ENCODE data around the gene LIM2. TPM values are rescaled to one million over a fixed set of nuclear protein-coding genes. Genes with fewer than 3 reads are reported as not detected.
"Not testable (repeated sequence)": the region's sequence is repeated elsewhere in the genome, so short reads cannot be mapped to it uniquely, and the experiment has no call there.

LIM2 gene
- total RNA-seq, 1 donor from 2014 or later: not detected

DNA sequence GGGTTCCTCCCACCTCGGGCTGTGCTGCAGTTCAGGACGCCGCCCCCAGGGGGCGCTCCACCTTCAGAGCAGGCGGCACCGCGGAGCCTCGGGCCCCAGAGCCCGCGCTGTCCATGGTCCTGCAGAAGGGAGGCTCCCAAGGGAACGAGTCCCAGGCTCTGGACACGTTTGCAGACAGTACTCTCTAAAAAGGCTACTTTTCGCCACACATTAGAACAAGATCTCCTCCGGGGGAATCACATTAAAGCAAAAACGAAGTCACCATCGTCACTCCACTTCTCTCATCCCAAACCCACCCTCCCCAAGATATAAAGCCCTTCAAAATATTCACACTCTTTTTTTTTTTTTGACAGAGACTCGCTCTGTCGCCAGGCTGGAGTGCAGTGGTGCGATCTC, 34.3 kb upstream of the LIM2 start:
- intact Hi-C loops (cut with DNase I): no loop called here
- H3K4me1 ChIP-seq: no peaks in the 10 kb centered on the region
- TF ChIP-seq, protein P1, sequence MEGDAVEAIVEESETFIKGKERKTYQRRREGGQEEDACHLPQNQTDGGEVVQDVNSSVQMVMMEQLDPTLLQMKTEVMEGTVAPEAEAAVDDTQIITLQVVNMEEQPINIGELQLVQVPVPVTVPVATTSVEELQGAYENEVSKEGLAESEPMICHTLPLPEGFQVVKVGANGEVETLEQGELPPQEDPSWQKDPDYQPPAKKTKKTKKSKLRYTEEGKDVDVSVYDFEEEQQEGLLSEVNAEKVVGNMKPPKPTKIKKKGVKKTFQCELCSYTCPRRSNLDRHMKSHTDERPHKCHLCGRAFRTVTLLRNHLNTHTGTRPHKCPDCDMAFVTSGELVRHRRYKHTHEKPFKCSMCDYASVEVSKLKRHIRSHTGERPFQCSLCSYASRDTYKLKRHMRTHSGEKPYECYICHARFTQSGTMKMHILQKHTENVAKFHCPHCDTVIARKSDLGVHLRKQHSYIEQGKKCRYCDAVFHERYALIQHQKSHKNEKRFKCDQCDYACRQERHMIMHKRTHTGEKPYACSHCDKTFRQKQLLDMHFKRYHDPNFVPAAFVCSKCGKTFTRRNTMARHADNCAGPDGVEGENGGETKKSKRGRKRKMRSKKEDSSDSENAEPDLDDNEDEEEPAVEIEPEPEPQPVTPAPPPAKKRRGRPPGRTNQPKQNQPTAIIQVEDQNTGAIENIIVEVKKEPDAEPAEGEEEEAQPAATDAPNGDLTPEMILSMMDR (IDR thresholded peaks at IDR 0.05): peak; percentile 62 to 77 (median 71)
- H3K4me3 ChIP-seq: no peak overlapping the region
- H3K27me3 ChIP-seq: no peaks in the 10 kb centered on the region
- H3K27ac ChIP-seq: no peak overlapping the region
- no peaks in the 10 kb centered on the region for H3K36me3 ChIP-seq
- DNase-seq (ENCODE audit: low spot score in 2 of 2): peak in 1 of 2 donors; percentile 83
- no peaks in the 10 kb centered on the region for H3K9me3 ChIP-seq

DNA sequence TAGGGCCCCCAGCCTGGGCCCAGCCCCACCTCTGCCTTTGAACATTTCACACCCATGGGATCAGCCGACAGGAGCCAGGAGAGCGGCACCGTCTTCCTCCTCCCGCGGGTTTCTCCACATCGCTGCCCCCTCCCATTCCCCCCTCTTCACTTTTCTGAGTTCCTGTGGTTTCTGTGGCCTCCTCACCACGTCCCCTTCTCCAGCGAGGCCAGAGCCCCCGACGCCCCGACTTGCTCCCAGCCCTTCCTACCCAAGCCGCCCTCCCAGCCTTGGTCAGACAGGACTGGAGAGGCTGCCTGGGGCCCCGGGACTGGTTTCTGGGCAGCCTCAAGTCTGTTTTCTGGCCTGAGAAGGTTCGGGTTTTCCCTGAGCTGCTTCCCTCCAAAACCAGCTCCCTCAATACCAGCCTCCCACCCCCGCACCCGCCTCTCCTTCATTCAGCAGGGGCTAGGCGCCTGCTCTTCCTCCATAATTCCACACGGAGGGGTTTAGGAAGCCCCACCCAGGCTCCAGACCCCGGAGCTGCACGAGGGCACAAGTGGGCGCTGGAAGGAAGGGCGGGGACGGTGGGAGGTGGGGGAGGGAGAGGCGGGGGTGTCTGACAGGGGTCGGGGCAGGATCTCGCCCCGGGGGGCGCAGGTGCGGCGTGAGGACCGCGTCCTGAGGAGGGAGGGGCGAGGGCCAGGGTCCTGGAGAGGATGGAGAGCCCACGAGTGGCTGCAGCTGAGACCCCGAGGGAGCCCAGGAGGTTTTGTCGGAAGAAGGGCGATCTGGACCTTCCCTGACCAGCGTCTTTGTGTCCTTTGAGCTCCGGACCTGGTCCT, 33.7 kb upstream of the LIM2 start:
- DNase-seq (ENCODE audit: low spot score in 2 of 2): no peak
- TF ChIP-seq, protein P1 (IDR thresholded peaks at IDR 0.05): no peak
- no peaks in the 10 kb centered on the region for H3K27me3 ChIP-seq

DNA sequence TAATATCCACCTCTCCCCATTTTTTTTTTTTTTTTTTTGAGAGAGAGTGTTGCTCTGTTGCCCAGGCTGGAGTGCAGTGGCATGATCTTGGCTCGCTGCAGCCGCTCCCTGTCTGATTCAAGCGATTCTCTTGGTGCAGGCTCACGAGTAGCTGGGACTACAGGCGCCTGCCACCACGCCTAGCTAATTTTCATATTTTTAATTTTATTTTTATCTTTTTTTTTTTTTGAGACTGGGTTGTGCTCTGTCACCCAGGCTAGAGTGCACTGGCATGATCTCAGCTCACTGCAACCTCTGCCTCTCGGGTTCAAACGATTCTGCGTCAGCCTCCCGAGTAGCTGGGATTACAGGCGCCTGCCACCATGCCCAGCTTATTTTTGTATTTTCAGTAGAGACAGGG, 32.7 kb upstream of the LIM2 start:
- DNase-seq (ENCODE audit: low spot score in 2 of 2); H3K27me3 ChIP-seq; H3K36me3 ChIP-seq; intact Hi-C loops (cut with DNase I); H3K4me1 ChIP-seq; H3K4me3 ChIP-seq; H3K27ac ChIP-seq; H3K9me3 ChIP-seq: not testable (repeated sequence)

More for the DNA sequence above, 33.7 kb upstream of the LIM2 start:
- Histone ChIP-seq H3K27ac (no peak overlapping the region), H3K9me3 (no peaks in the 10 kb centered on the region), H3K36me3 (no peaks in the 10 kb centered on the region), H3K4me1 (no peaks in the 10 kb centered on the region), H3K4me3 (no peak overlapping the region)
- intact Hi-C loops (cut with DNase I): no loop called here

DNA sequence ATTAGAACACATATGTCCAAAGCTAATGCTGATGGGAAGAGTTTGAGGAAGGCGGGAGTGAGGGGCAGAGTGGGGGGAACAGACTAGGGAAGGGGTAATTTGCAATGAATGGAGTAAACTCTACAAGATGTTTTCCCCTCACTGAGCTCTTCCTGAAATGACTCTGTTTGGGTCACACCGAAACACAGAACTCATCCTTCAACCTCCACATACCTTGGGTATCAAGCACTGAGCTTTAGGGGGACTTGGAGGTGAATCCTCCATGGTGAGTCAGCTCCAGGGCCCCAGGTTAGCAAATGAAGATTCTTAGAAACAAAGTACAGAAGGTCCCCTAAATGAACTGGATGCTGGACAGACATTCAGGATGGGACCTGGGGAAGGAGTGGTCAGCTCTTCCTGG, 30.9 kb upstream of the LIM2 start:
- no peak overlapping the region for H3K27ac ChIP-seq
- H3K27me3 ChIP-seq: no peaks in the 10 kb centered on the region
- no peak for DNase-seq (ENCODE audit: low spot score in 2 of 2)
- no peaks in the 10 kb centered on the region for H3K9me3 ChIP-seq
- intact Hi-C loops (cut with DNase I): no loop called here
- no peaks in the 10 kb centered on the region for H3K4me1 ChIP-seq
- TF ChIP-seq, protein P1 (IDR thresholded peaks at IDR 0.05): no peak
- no peaks in the 10 kb centered on the region for H3K36me3 ChIP-seq
- no peak overlapping the region for H3K4me3 ChIP-seq

DNA sequence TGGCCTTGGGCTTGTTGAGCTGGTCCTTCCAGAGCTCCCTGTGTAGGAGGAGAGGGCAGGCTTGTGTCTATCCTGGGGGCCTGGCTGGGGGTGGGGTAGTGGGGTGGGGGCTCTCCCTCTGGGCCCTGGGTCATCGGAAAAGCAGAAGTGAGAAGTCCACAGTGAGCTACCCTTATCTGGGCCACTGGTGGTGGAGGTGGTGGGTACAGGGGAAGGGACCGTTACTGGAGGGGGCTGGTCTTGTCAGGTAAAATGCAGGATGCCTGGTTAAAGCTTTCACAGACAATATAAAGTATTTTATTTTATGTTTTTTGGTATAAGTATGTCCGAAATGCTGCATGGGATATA, 30.0 kb upstream of the LIM2 start:
- H3K4me3 ChIP-seq: no peak overlapping the region
- no peak overlapping the region for H3K27ac ChIP-seq
- H3K27me3 ChIP-seq: no peaks in the 10 kb centered on the region
- TF ChIP-seq, protein P1 (IDR thresholded peaks at IDR 0.05): no peak
- H3K9me3 ChIP-seq: no peaks in the 10 kb centered on the region
- H3K36me3 ChIP-seq: no peaks in the 10 kb centered on the region
- intact Hi-C loops (cut with DNase I): no loop called here
- DNase-seq (ENCODE audit: low spot score in 2 of 2): no peak
- no peaks in the 10 kb centered on the region for H3K4me1 ChIP-seq

DNA sequence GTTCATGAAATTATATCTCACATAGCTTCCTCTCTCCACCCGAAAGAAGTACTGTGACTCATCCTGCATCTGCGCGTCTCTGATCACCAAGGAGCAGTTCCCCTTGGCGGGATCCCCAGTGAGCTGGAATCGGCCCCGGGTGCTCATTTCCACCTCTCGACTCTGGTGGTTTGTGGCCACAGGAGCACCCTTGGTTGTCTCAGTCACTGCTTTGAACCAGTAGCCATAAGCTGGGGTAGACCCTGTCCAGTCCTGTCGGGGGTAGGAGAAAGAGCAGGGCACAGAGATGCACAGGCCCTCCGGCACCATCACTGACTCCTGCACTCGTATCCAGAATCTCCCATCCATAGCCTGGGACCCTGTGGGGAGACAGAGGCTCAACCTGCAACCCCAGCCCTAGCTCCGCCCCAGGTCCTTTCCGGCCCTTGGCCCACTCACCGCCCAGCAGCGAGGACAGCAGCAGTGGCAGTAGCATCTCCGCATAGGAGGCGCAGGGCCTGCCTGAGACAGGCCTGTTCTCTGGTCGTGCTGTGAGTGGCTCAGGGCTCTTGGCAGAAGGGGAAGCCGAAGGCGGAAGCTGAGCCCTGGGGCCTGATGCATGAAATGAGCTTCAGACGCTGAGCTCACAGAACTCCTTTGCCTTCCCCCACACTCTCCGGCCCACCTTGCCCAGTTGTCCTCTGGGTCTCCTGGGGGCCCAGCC, 29.5 kb upstream of the LIM2 start, which contains the start of gene SIGLEC10:
Gene SIGLEC10 (minus strand): TSS at position 536 of the 703 bp plus-strand sequence. CDS start 61 bp downstream, at position 475.
- H3K36me3 ChIP-seq: no peaks in the 10 kb centered on the region
- H3K4me1 ChIP-seq: no peaks in the 10 kb centered on the region
- peak in 1 of 2 donors; percentile 75 for DNase-seq (ENCODE audit: low spot score in 2 of 2)
- no peaks in the 10 kb centered on the region for H3K9me3 ChIP-seq
- TF ChIP-seq, protein P1 (IDR thresholded peaks at IDR 0.05): no peak
- intact Hi-C loops (cut with DNase I): no loop called here
- H3K4me3 ChIP-seq: no peak within 1 kb of the TSS
- H3K27ac ChIP-seq: no peak within 1 kb of the TSS
- H3K27me3 ChIP-seq: no peaks in the 10 kb centered on the region

DNA sequence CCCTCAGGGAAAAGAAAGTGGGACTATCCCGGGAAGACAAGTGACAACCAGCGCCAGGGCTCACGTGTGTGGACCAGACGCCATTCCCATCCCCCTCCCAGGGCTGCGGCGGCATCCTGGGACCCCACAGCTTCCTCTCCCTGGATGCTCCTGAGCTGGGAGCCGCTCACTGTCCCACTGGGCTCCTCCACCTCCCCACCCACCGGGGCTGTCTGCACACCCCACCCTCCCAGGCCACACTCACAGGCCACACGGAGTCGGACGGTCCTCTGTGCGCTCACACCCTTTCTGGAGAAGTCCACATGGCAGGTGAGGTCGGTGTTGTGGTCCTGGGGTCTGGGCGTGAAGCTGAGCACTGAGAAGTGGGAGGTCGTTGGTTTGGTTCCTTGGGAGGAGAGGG, 28.6 kb upstream of the LIM2 start:
- H3K4me1 ChIP-seq; DNase-seq (ENCODE audit: low spot score in 2 of 2); H3K9me3 ChIP-seq; H3K4me3 ChIP-seq; H3K27me3 ChIP-seq; H3K27ac ChIP-seq; intact Hi-C loops (cut with DNase I); H3K36me3 ChIP-seq: not testable (repeated sequence)
